GM18909 (cell line): ENCODE measurements around the gene MTRF1L.

Experiments used
- ATAC-seq: cut with Tn5 transposase; IDR thresholded peaks from one replicate; pipeline ENCODE4 v1.9.1; 2021; ENCODE audit warnings: mild to moderate bottlenecking; ENCODE audit not compliant: unreplicated experiment, poor library complexity

Gene MTRF1L, protein sequence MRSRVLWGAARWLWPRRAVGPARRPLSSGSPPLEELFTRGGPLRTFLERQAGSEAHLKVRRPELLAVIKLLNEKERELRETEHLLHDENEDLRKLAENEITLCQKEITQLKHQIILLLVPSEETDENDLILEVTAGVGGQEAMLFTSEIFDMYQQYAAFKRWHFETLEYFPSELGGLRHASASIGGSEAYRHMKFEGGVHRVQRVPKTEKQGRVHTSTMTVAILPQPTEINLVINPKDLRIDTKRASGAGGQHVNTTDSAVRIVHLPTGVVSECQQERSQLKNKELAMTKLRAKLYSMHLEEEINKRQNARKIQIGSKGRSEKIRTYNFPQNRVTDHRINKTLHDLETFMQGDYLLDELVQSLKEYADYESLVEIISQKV

DNA sequence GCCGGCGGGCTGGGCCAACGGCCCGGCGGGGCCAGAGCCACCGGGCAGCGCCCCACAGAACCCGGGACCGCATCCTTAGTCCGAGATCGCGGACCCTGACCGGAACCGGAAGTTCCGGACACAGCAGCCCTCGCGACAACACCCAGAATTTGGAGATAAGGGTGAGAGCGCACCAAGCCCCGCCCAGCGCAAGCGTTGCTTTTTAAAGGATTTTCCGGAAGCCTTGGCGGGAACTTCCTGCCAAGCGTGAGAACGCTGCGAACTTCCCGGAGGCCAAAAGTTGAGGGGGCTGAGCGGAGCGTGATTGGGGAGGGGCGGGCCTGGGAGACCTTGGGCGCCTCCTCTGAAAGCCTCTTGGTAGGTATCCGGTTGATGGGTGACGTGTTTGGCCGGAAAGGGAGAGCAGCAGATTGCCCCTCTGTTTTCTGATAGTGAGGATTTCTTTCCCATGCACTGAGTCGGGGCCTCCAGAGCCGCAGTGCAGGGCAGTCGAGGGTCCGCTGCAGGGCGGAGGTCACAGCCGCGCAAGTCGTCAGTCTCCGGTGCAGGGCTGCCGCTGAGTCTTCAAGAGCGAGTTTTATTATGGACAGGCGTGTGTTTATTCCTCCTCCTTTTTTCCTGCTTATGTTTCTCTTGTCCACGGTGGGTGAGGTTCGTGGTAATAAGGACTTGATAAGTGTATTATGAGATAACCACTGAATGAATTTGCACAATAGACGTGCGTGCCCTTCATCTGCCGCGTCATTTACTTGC lies at the start of gene MTRF1L:
TSS of gene MTRF1L (minus strand) at position 97 of the 753 bp plus-strand sequence. CDS start at position 73, 24 bp downstream.
- ATAC-seq: peak; percentile 94

DNA sequence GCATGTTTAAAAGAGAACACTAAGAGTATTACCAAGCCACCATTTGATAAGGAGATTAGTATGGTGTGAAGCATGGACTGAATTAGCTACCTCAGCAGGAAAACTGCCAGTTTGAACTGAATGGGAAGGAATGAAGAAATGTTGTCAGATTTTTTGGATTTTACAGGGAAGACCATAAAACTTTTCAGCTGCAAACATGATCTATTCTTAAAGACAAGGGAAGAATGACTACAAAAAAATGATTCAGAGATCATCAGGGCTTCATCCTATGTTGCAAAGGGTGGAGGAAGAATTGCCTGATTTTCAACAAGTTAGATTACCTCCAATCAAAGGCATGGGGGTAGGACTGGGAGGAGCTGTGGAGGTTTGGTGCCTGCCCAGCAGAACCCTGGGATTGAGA lies 49.3 kb upstream of the MTRF1L start:
- ATAC-seq: no peak

DNA sequence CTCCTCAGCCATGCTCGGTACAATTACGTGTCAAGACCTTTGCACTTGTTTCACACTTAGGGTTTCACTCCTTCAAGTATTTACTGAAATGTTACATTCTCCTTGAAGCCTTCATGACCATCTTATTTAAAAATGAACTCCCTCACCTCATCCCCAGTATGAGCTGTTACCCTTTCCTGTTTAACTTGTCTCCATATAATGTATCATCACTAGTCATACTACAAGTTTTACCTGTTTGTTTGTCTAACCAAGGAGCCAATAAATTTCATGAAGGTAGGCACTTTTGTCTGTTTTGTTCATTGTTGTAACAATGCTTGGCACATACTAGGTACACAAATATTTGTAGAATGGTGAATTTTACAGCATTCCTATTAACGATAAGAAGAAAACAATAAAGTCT lies 46.1 kb upstream of the MTRF1L start:
- ATAC-seq: no peak

DNA sequence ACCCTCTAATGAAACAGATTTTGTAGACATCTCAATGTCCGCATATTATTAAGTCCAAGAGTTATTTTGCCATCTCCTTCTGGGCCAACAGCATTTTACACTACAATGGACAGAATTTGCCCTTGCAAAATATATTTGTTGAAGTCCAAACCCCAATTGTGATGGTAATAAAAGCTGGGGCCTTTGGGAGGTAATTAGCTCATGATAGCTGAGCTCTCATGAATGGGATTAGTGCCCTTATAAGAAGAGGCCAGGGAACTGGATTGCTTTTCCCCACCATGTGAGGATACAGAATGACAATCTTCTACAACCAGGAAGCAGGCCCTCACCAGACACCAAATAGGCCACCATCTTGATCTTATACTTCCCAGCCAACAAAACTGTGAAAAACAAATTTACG lies 44.9 kb upstream of the MTRF1L start:
- ATAC-seq: no peak

DNA sequence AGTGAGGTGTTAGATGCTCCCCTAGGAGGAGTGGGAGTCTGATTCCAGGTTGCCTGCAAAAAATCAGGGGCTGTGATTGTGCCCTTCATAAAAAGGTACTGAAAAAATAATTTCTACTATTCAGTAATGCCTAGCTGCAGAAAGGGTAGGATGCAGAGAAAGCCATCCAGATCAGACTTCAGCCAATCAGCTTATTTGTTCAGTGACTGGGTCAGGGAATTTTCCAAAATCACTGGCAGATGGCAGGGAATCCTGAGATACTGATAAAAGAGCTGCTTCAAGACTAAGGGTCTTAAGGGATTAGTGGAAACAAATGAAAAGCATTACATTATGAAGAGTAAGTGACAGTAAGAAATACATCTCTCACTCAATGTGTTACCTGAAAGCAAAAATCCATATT lies 42.8 kb upstream of the MTRF1L start:
- no peak for ATAC-seq

DNA sequence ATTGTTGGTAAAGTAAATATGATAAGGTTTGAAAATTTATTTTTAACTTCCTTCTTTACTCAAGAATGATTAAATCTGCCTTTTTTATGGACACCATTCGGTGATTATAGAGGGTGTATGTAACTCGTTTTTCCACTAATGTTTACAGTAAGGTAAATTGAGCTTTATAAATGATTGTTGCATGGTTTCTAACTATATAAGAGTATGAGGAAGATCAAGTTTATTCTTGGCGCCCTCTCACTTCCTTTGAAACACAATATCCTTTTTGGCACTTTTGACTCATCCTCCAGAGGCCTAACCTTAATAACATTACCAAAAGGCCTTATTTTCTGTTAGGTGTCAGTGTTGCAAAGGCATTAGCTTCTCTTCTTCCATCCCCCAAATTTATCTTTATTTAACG lies 41.8 kb upstream of the MTRF1L start:
- ATAC-seq: no peak

DNA sequence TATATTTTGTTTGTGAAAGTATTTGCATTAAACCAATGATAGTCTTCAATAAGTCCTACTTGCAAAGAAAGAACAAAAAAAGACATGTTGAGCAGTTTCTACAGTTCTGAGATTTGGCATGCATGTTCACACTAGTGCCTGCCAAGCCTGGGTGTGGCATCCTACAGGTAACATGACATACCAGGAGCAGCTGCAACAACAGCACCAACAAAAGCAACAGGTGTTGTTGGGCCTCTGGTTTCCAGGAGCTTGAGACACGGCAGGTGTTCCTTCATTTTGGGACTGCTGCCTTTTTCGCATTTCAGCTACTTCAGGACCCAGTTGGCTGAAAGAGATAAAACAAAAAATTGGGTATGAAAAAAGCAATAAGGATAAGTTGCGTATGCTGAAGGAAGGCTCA lies 41.2 kb upstream of the MTRF1L start:
- no peak for ATAC-seq

DNA sequence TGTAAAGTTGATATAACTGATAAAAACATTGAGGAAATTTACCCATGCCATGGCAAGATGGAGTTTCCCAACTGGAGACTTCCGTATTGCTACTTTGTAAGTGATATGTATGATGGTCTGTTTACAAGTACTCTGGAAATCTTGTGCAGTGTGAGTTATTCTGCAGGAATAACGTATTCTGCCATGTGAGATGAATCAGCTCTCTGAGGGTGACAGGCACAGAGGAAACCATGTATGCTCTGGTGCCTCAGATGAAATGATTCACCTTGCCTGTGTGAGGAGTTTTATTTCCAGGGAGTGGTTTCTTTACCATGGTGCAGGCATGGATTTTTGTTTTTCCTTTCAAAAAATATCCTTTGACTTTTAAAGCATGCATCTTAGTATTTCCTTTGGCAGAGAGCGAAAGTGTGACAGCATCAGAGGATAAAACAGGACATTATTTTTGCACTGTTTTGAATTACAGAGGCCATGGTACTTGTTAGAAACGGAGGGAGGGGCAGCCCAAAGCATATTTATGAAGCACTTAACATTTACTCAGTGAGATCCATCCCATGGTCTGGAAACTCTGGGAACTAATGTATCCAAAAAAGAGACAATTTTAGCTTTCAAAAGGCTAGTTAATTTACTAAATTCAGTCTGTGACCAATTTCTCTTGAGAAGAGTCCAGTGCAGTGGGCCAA lies 36.0 kb upstream of the MTRF1L start:
- no peak for ATAC-seq

DNA sequence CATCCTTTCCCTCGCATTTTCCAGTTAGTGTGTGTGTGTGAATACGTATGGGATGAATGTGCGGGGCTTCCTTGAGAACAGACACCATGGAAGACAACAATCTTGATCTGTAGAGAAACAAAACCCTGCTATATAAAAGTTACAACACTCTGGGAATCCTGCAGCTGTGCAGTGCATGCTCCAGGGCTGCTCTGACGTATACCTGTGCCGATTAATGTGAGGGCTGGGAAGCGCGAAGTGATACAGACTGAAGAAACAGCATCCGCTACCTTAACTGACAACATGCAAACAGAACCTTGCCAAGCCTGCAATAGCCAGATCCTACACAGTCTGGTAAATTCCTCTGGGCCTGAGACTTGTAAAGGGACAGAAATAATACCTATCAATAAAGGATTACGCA lies 31.6 kb upstream of the MTRF1L start:
- no peak for ATAC-seq

DNA sequence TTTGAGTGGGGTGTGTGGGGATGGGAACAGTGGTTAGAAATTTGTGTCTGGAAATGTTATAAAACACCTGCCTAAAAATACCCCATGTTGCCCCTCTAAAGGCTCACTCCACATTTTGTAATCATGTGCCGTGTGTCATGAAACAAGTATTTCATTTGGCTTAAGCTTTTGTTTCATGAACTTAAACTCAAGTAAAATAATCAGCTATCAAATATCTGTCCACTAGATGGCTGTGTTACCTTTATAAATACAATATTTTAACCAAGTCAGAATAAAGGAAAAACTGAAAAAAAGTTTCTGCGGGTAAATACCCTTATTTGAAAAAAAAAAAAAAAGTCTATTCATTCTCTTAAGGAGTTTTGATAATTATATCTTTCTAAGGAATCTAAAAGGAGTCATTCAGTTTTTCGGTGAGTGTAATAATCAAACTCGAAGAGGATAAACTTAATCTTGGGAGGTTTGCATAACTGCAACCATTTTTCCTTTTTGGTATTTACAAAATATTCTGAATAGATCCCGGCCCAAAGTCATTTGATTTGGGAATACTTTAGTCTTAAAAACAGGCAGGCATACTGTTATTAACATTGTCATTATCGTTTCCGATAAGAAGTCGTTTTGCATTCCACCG lies 29.9 kb upstream of the MTRF1L start:
- peak; percentile 54 for ATAC-seq

DNA sequence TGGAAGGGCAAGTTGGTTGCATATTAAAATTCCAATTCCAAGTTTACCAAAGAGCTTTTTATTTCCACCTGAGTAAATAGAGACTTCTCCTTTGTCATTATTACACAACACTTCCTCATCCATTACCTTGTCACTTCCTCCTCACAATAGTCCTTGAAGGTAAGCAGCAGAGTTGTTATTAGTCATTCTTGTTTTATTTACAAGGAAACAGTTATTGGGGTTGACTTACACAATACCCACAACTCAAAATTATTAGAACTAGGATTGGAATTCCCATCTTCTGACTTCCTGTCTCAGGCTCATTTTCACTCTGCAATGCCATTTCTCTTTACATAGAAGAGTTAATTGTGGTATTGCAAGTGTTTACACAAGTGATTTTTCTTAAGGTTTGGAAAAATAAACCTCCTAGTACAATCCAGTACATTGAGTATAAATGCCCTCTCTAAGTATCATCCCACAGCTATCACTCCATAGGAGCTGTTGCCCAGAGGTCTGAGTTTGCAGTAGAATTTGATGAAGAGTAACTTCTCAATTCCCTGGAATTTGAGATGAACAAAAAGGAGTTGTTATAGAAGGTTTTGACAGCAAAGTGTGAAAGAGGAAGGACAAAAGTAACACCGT lies 28.9 kb upstream of the MTRF1L start:
- ATAC-seq: no peak

DNA sequence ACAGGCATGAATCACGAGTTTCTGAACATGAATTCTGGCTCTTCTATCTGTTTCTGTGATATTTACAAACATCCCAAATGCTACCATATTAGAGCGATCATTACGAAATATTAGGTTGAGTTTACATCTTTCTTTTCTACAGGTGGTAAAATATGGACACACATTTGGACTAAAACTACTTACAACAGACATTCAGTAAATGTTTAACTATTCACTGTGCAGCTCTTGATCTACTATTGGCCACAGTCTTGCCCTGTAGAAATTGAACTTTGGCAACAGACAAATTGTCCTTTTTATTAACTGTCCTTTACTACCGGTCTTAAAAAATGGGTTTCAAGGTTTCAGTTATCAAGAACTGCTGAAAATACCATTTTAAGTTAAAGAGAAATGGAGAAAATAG lies 26.5 kb upstream of the MTRF1L start:
- ATAC-seq: no peak

DNA sequence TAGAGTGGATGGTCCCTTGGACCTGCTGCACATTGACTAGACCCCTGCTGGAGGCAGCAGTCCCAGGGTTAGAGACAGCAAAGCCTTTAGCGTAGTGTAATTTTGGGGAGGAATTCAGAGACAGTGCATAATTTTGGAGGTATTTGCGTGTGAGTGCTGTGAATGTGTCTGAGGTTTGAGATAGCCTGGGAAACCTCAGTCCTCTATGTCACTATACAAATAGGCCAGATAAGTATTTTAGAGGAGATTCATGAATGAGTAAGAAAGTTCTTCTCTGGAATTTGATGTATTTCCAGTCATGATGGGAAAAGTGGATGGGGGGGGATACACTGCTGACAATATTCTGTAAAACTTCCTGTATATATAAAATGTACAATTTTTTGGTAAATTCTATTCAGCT lies 25.8 kb upstream of the MTRF1L start:
- no peak for ATAC-seq

DNA sequence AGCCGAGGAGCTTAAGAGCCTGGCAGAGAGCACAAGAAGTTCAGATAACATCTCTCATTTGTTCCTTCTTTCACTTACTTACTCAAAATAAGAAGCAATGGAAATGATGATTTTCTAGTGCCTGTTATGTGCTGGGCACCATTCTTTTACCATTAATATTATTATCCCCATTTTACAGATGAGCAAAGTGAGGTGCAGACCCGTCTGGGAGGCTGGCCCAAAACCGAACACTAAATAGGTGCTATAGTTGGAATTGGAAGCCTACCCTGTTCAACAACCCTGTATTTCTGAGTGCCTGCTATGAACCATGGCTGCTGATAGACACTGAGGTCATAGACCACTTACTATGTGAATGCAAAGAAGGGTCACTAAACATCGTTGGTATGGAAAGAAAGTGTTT lies 25.0 kb upstream of the MTRF1L start:
- ATAC-seq: no peak

DNA sequence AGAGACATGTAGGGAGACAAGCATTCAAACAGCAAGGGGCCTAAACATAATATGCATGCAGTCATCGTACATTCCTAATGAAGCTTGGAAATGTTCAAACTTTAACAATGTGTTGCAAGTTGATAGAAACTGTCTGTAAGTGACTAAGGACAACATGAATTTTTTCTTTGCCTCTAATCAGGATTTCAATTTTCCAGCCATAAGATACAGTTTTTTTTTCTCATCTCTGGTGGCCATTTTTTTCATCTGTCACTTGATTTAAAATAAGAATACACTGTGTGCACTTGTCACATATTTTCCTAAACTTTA lies 22.2 kb upstream of the MTRF1L start:
- no peak for ATAC-seq

DNA sequence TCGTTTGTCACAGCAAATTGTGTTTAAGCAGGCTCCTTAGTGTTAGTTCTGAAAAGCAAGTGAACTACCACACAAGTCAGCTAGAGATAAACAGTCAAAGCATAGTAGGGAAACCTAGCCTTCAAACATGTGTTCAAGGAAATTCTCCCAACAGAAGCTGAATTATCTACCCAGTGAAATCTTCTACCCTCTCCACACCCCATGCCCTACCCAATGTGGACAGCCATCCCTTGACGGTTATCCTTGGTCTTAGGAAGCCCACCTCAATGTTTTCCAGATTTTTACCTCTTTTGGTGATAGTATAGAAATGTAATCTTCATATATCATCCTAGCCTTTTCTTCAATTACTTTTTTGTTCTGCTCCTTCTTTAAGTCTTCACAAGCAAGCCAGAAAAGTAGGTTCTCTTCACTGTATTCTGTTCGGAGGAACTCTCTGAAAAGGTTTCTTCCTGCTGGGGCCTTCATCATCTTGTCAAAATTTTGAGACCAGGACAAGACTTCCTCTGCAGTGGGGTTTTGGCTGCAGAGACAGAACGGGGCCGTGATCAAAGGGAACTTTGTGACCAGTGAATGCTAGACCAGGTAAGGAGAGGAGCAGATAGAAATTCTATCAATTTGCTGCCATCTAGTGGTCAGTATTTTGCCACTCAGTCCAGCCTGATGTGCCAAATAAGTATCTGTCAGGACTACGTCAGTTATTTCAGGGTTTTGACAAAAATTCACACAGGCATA lies 21.6 kb upstream of the MTRF1L start:
- peak; percentile 99 for ATAC-seq

DNA sequence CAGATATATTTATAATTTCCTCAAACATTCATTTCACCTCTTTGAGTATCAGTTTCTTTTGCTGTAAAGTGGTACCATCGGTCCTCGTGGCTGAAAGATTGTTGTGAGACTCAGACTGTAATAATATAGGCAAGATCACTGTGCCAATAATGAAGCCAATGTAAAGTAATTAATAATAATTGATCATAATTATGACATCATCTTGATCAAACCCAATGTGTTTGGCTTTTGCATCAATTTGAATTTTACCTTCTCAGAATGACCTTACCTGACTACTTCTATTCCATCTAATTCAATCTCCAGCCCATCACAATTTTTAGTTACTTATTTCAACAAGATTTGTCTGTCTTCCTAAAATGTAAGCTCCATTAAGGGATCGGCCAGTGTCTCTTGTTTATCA lies 15.8 kb upstream of the MTRF1L start:
- no peak for ATAC-seq

DNA sequence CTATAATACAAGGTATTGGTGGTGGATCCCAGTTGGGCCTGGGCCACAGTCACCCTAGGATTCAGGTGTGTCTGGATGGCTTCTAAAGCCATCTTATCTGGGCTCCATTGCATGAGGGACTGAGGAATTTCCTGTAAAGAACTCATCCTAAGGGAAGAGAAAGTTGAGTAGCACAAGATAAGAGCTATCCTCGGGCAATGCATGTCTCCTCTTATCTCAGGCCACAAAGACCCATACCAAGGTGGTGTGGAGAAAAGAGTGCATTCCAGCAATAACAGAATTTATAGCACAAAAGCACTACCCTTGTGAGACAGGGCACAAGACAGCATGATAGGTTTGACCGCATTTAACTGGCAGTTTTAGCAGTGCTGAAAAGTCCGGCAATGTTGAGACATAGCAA lies 14.3 kb upstream of the MTRF1L start:
- ATAC-seq: no peak

DNA sequence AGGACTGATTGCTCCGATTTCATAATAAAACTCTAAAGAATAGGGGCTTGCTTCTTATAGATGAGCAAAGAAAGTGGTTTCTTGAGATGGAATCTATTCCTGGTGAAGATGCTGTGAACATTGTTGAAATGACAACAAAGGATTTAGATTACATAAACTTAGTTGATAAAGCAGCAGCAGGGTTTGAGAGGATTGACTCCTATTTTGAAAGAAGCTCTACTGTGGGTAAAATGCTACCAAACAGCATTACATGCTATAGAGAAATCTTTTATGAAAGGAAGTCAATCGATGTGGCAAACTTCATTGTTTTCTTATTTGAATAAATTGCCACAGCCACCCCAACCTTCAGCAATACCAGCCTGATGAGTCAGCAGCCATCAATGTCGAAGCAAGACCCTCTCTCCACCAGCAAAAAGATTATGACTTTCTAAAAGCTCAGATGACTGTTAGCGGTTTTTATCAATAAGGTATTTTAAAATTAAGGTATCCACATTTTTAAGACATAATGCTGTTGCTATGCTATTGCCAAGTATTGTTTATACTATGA lies 12.7 kb upstream of the MTRF1L start:
- ATAC-seq: no peak

DNA sequence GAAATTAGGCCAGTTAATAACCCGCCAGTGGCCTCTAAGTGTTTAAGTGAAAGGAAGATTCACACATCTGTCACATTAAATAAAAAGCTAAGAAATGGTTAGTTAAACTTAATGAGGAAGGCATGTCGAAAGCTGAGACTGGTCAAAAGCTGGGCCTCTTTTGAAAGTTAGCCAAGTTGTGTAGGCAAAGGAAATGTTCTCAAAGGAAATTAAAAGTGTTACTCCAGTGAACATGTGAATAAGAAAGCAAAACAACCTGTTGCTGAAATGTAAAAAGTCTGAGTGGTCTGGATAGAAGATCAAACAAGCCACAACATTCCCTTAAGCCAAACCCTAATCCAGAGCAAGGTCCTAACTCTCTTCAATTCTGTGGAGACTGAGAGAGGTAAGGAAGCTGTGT lies 10.9 kb upstream of the MTRF1L start:
- no peak for ATAC-seq
